Measurements from ENCODE around the gene FAM107B. TPM values are rescaled to one million over a fixed set of nuclear protein-coding genes. Genes with fewer than 3 reads are reported as not detected.
"Not testable (repeated sequence)": the region's sequence is repeated elsewhere in the genome, so short reads cannot be mapped to it uniquely, and the experiment has no call there.

FAM107B gene
- total and polyA plus RNA-seq, 2 experiments from 2014 or later, result 11.0 to 17.6 TPM

GRCh38 chr10:14592026-14592425 is 182.7 kb downstream of the FAM107B start (continued):
- TF ChIP-seq ZNF462 (CRISPR knock-in tag; IDR thresholded peaks at IDR 0.05), result no peak
- no peak for TF ChIP-seq STAT1 (IDR thresholded peaks at IDR 0.05; ENCODE audit: unreplicated experiment)
- TF ChIP-seq EZH2phosphoT487 (IDR thresholded peaks at IDR 0.05; ENCODE audit: unreplicated experiment), result no peak
- TF ChIP-seq CREB1 (CRISPR knock-in tag; IDR thresholded peaks at IDR 0.05; ENCODE audit: low read depth), result no peak

- H2AFZ ChIP-seq; DNase-seq (ENCODE audit: low spot score); H3K36me3 ChIP-seq (ENCODE audit: insufficient read depth); H3K4me2 ChIP-seq; H3F3A ChIP-seq (replicated peaks; ENCODE audit: low read depth); H4K20me1 ChIP-seq (replicated peaks; ENCODE audit: insufficient read depth); H3K27me3 Mint-ChIP-seq (ENCODE audit: insufficient read depth, low read depth, poor library complexity); H3K4me3 ChIP-seq; H3K4me3 Mint-ChIP-seq; H3K36me3 Mint-ChIP-seq (ENCODE audit: low read depth); ATAC-seq; H3K9me2 ChIP-seq (ENCODE audit: insufficient read depth); H3K9me3 Mint-ChIP-seq; H3K27me3 ChIP-seq (ENCODE audit: insufficient read depth); H3K27ac Mint-ChIP-seq: not testable (repeated sequence)
- peaks cover 49% of the 10 kb centered on the region for H3K4me1 Mint-ChIP-seq
- Histone ChIP-seq H3K79me2 (replicated peaks; ENCODE audit: insufficient read depth) (peaks cover 80% of the 10 kb centered on the region), H3K27ac (ENCODE audit: low read depth) (0 out of 2 replicates have a peak overlapping the region, but pooled peaks have one; percentile 63), H3K4me1 (ENCODE audit: insufficient read depth) (peaks cover 39% of the 10 kb centered on the region)
Measured at GRCh38 chr10:14588938-14589294, 185.8 kb downstream of the FAM107B start.

Data from GM23338 (cell line).